Testis (tissue), 3 donors: ENCODE data around the gene SMAP1. TPM values are rescaled to one million over a fixed set of nuclear protein-coding genes. Genes with fewer than 3 reads are reported as not detected.

Source experiments
- DNase-seq: peaks from one replicate; pipeline ENCODE4 v3.0.0-alpha.2; 2019
- H3K27ac ChIP-seq, 2 donors: fragments of 200-600 bp; sonication (generic); one replicate each; pipeline ENCODE4 v1.5.1; 2019
- H3K27me3 ChIP-seq: fragments of 200-600 bp; sonication (generic); one replicate; pipeline ENCODE4 v1.5.1; 2019
- H3K36me3 ChIP-seq: fragments of 200-600 bp; sonication (generic); one replicate; pipeline ENCODE4 v1.5.1; 2017; ENCODE audit warnings: low read depth; ENCODE audit errors: missing control alignments
- H3K4me1 ChIP-seq: fragments of 200-600 bp; sonication (generic); one replicate; pipeline ENCODE4 v1.5.1; 2019
- H3K4me3 ChIP-seq, 2 donors: fragments of 200-600 bp; sonication (generic); one replicate each; pipeline ENCODE4 v1.5.1; 2017 to 2019
- H3K9me3 ChIP-seq: fragments of 200-600 bp; sonication (generic); one replicate; pipeline ENCODE4 v1.5.1; 2017
- POLR2A ChIP-seq: fragments of 450-650 bp; IDR thresholded peaks from one replicate; pipeline ENCODE4 v1.6.1; 2017; ENCODE audit warnings: antibody characterized with exemption, mild to moderate bottlenecking, moderate library complexity
- WGBS, 2 donors: methylation state at CpG; one replicate each; pipeline ENCODE4 v1.1.5; 2018; 5-methylcytosine and 5-hydroxymethylcytosine counted together
- intact Hi-C: fragments of 100-400 bp; cut with DNase I; formaldehyde crosslinking; loops from one replicate; pipeline ENCODE4 v1.15.1; 2023; ENCODE audit warnings: low total_unique reads
- polyA plus RNA-seq: library from polyadenylated mRNA; stranded (reverse); fragments of 350-450 nt; fragmentation: Illumina TruSeq; extraction: RNeasy Lipid Tissue Mini Kit (QIAGEN cat#74804); gene quantifications from one replicate; pipeline ENCODE4 v1.2.3, GENCODE V29; 2014; ENCODE audit warnings: low read depth, low replicate concordance; ENCODE audit not compliant: insufficient read depth
- total RNA-seq, 2 donors: library from RNA; depleted of rRNA; stranded (reverse); fragments of >200 nt; gene quantifications; one replicate each; pipeline ENCODE4 v1.2.3, GENCODE V29; 2016
- TF ChIP-seq, protein P1 (sequence below), 3 experiments: fragments of 450-650 bp in 2 of 3; fragments of 200-600 bp in 1 of 3; sonication (generic) in 1 of 3; IDR thresholded peaks; one replicate each; pipeline ENCODE4 v1.5.1; 2016 to 2019; ENCODE audit warnings: antibody characterized with exemption in 3 of 3, mild to moderate bottlenecking in 2 of 3, moderate library complexity in 1 of 3

SMAP1 gene
- total and polyA plus RNA-seq, 3 donors from 2014 or later, result 36.1 to 43.3 (median 41.6) TPM

DNA sequence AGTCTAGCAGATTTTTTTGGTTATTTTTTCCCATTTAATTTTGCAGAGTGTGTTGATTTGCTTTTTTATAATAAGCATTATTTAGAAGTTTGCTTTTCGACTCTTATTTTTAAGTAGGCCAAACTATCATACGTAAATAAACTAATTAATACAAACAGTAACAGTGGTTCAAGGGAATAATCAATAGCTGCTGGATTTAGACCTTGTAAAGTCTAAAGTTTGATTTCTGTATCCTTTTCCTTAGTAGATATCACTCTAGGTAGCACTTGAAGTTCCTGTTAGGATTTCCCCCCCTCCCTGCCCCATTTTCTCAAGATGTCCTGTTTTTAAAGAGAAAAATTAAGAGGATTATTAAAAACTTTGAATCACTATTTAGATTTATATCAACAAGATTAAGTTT lies 153.1 kb downstream of the SMAP1 start:
- H3K4me1 ChIP-seq, result no peaks in the 10 kb centered on the region

DNA sequence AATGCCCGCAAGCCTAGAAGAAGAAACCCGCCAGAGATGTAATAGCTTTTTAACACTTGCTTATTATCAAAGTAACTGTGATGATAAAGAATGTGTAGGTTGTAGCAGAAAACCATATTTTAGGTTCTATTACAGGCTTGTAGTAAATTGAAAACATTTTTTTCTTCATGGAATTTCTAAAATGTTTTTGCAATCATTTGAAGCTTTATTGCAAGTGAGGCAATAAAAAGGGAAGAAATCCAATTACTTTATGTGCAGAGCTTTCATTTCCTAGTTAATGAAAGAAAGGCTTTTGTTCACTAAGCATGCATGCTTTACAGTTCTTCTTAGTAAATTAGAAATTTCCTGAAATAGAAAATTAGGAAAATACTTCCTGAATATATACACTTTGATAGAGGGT lies 154.1 kb downstream of the SMAP1 start:
- Histone ChIP-seq H3K36me3 (no peaks in the 10 kb centered on the region), H3K4me1 (no peaks in the 10 kb centered on the region), H3K27ac (no peak overlapping the region), H3K4me3 (no peak overlapping the region), H3K27me3 (no peaks in the 10 kb centered on the region), H3K9me3 (no peaks in the 10 kb centered on the region)
- intact Hi-C loops, result no loop called here
- no peak for DNase-seq
- TF ChIP-seq POLR2A, result no peak
- TF ChIP-seq, protein P1, sequence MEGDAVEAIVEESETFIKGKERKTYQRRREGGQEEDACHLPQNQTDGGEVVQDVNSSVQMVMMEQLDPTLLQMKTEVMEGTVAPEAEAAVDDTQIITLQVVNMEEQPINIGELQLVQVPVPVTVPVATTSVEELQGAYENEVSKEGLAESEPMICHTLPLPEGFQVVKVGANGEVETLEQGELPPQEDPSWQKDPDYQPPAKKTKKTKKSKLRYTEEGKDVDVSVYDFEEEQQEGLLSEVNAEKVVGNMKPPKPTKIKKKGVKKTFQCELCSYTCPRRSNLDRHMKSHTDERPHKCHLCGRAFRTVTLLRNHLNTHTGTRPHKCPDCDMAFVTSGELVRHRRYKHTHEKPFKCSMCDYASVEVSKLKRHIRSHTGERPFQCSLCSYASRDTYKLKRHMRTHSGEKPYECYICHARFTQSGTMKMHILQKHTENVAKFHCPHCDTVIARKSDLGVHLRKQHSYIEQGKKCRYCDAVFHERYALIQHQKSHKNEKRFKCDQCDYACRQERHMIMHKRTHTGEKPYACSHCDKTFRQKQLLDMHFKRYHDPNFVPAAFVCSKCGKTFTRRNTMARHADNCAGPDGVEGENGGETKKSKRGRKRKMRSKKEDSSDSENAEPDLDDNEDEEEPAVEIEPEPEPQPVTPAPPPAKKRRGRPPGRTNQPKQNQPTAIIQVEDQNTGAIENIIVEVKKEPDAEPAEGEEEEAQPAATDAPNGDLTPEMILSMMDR (IDR thresholded peaks at IDR 0.05), result no peak
- 92 to 94% methylated on average over 2 of the region's 2 CpGs for WGBS, 2 donors

More for the DNA sequence above, 153.1 kb downstream of the SMAP1 start:
- no peak for DNase-seq
- 95% methylated on average over 2 of the region's 2 CpGs for WGBS, 2 donors
- intact Hi-C loops, result no loop called here
- H3K27ac ChIP-seq, result no peak overlapping the region
- no peak overlapping the region for H3K4me3 ChIP-seq
- H3K27me3 ChIP-seq, result no peaks in the 10 kb centered on the region
- TF ChIP-seq, protein P1 (IDR thresholded peaks at IDR 0.05), result no peak
- no peak for TF ChIP-seq POLR2A
- no peaks in the 10 kb centered on the region for H3K9me3 ChIP-seq
- H3K36me3 ChIP-seq, result no peaks in the 10 kb centered on the region

DNA sequence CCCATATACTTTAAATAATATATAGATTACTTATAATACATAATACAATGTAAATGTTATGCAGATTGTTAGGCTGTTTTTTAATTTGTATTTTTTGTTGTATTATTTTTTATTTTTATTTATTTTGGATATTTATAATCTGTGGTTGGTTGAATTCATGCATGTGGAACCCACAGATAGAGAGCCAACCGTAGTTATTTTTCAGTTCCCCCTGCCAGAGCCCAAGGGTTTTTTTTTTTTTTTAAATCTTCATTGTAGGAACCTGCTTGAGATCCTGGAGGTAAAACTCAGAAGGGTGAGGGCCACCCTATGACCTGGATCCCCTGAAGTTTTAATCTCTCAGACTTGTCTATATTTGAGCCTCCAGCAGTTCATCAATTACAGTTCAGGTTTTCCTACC lies 156.0 kb downstream of the SMAP1 start:
- DNase-seq, result no peak
- no peaks in the 10 kb centered on the region for H3K36me3 ChIP-seq
- WGBS, 2 donors, result 88 to 100% methylated on average over 1 of the region's 1 CpG
- H3K9me3 ChIP-seq, result no peaks in the 10 kb centered on the region
- H3K4me1 ChIP-seq, result no peaks in the 10 kb centered on the region
- no peak for TF ChIP-seq POLR2A
- TF ChIP-seq, protein P1 (IDR thresholded peaks at IDR 0.05), result no peak
- no peak overlapping the region for H3K27ac ChIP-seq
- no peaks in the 10 kb centered on the region for H3K27me3 ChIP-seq
- intact Hi-C loops, result no loop called here
- no peak overlapping the region for H3K4me3 ChIP-seq

DNA sequence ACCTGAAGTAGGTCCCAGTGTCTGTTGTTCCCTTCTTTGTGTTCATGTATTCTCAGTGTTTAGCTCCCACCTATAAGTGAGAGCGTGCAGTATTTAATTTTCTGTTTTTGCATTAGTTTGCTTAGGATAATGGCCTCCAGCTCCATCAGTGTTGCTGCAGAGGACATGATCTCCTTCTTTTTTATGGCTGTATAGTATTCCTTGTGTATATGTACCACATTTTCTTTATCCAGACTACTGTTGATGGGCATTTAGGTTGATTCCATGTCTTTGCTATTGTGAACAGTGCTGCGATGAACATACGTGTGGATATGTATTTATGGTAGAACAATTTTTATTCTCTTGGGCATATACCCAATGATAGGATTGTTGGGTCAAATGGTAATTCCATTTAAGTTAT lies 163.7 kb downstream of the SMAP1 start:
- Histone ChIP-seq H3K9me3 (no peaks in the 10 kb centered on the region), H3K27ac (no peak overlapping the region), H3K4me3 (no peak overlapping the region), H3K4me1 (no peaks in the 10 kb centered on the region), H3K27me3 (no peaks in the 10 kb centered on the region), H3K36me3 (no peaks in the 10 kb centered on the region)
- DNase-seq, result no peak
- 98 to 99% methylated on average over 3 of the region's 3 CpGs for WGBS, 2 donors
- TF ChIP-seq, protein P1 (IDR thresholded peaks at IDR 0.05), result no peak
- TF ChIP-seq POLR2A, result no peak
- intact Hi-C loops, result no loop called here

DNA sequence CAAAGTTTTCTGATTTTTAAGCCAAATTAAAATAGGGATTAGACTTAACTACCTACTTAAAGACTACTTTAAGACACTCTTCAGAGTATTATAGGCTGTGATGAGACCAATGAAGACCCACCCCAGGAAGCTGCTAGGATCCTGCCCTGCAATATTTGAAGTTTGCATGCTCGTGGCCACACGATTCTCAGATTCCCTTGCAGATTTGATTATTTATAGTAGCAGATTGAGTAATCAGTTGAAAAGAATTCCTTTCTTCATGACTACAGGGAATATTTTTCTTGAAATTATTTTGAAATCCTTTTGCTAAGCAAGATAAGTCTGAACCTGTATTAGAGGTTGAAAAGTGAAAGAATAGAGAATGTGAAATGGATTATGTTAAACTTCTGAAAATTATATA lies 166.8 kb downstream of the SMAP1 start:
- Histone ChIP-seq H3K27ac (no peak overlapping the region), H3K27me3 (no peaks in the 10 kb centered on the region), H3K36me3 (no peaks in the 10 kb centered on the region), H3K4me3 (no peak overlapping the region), H3K9me3 (no peaks in the 10 kb centered on the region), H3K4me1 (no peaks in the 10 kb centered on the region)
- DNase-seq, result no peak
- TF ChIP-seq, protein P1 (IDR thresholded peaks at IDR 0.05), result no peak
- TF ChIP-seq POLR2A, result no peak
- WGBS, 2 donors, result 51 to 61% methylated on average over 2 of the region's 2 CpGs
- intact Hi-C loops, result no loop called here
